ENCODE results near the gene SCMH1. TPM values are rescaled to one million over a fixed set of nuclear protein-coding genes. Genes with fewer than 3 reads are reported as not detected.

SCMH1 gene
- total and polyA plus RNA-seq, 2 of the 4 experiments (the other 2 are of a cell fraction) = 9.0 to 19.4 TPM

DNA sequence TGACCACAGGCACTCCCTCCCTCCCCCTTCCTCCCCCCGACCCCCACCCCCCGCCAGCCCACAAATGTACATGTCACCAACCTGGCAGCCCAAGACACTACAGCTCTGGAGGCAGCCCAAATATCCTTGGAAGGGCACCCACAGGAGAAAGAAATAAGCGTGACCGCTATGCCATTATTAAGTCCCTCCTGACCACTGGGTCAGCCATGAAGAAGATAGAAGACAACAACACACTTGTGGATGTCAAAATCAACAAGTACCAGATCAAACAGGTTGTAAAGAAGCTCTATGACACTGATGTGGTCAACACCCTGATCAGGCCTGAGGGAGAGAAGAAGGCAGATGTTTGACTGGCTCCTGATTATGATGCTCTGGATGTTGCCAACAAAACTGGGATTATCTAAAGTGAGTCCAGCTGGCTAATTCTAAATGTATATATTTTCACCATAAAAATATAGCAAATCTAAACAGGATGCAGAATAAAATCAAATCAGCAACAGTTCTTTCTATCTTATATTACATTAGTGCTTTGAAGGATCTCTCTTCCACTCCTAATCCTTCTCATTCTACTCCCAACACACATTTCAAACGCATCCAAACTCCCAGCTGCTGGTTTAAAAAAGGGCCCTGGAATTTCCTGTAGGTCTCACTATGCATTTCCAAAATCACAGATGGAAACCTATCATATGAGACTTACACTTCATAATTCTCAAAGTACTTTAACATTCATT lies 143.2 kb downstream of the SCMH1 start:
- CTCF ChIA-PET = no interaction called here
- BruUV-seq (replicated peaks) = no TSS peak
- ATAC-seq (ENCODE audit: low read depth) (no peak), DNase-seq (no peak)
- Histone ChIP-seq H3K18ac (ENCODE audit: low read depth, low read length) (no peak overlapping the region), H3K4me3 (ENCODE audit: insufficient read depth, low read depth, low read length) (no peak overlapping the region), H3K9me1 (ENCODE audit: insufficient read depth, low read length) (peaks cover 3% of the 10 kb centered on the region), H3K27ac (ENCODE audit: insufficient read depth, low read length) (no peak overlapping the region), H3K23ac (ENCODE audit: low read depth, low read length) (no peak overlapping the region), H3K9me3 (ENCODE audit: control insufficient read depth, insufficient read depth, low read length) (no peaks in the 10 kb centered on the region), H3K4me1 (ENCODE audit: control insufficient read depth, insufficient read depth, low read length) (peaks cover 5% of the 10 kb centered on the region), H2AFZ (replicated peaks; ENCODE audit: low read length, poor library complexity) (no peak overlapping the region), H3K4me2 (ENCODE audit: low read depth, low read length) (no peak overlapping the region), H2AK5ac (ENCODE audit: low read depth, low read length) (no peak overlapping the region), H2BK5ac (ENCODE audit: low read depth, low read length, poor library complexity, severe bottlenecking) (no peak overlapping the region), H3K79me1 (ENCODE audit: low read depth in 1 of 2, low read length in 2 of 2) (no peaks in the 10 kb centered on the region; a peak in 1 of 4 replicates), H3K4ac (ENCODE audit: low read depth, low read length) (no peak overlapping the region), H4K91ac (ENCODE audit: insufficient read depth, low read depth, low read length) (no peak overlapping the region), H3K36me3 (ENCODE audit: control insufficient read depth, insufficient read depth, low read length) (no peaks in the 10 kb centered on the region), H2BK15ac (ENCODE audit: low read depth, low read length) (no peak overlapping the region), H3K56ac (ENCODE audit: extremely low read depth, insufficient read depth, low read length) (no peak overlapping the region), H4K20me1 (ENCODE audit: insufficient read depth, low read length) (no peaks in the 10 kb centered on the region; the same call in 1 of the 2 replicates), H3K9ac (ENCODE audit: low read depth, low read length) (no peak overlapping the region), H4K5ac (ENCODE audit: low read depth, low read length) (no peak overlapping the region), H2BK120ac (ENCODE audit: low read depth, low read length) (no peak overlapping the region), H2AK9ac (replicated peaks; ENCODE audit: low read depth, low read length, poor library complexity) (no peak overlapping the region), H3K27me3 (ENCODE audit: control insufficient read depth, insufficient read depth, low read length) (no peaks in the 10 kb centered on the region), H4K8ac (ENCODE audit: low read depth in 2 of 2, low read length in 2 of 2) (no peak overlapping the region), H2BK20ac (ENCODE audit: low read depth, low read length) (no peak overlapping the region), H3K14ac (replicated peaks; ENCODE audit: low read depth, low read length) (no peak overlapping the region)
- in situ Hi-C loops (cut with MboI; ENCODE audit: low sequenced_read_pairs) = no loop called here
- WGBS, 2 experiments (ENCODE audit: extremely low coverage in 2 of 2, insufficient read length in 1 of 2) = 77 to 100% methylated on average over 1 to 3 of the region's 5 CpGs
- intact Hi-C loops (cut with micrococcal nuclease) = no loop called here
- TF ChIP-seq CEBPB (IDR thresholded peaks at IDR 0.05; ENCODE audit: low read depth, low read length) = no peak
- TF ChIP-seq, protein P1, sequence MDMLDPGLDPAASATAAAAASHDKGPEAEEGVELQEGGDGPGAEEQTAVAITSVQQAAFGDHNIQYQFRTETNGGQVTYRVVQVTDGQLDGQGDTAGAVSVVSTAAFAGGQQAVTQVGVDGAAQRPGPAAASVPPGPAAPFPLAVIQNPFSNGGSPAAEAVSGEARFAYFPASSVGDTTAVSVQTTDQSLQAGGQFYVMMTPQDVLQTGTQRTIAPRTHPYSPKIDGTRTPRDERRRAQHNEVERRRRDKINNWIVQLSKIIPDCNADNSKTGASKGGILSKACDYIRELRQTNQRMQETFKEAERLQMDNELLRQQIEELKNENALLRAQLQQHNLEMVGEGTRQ (IDR thresholded peaks at IDR 0.05; ENCODE audit: low read depth, low read length) = no peak
- TF ChIP-seq NFE2L2 (IDR thresholded peaks at IDR 0.05; ENCODE audit: low read depth, low read length) = no peak
- no peak for TF ChIP-seq CHD1 (IDR thresholded peaks at IDR 0.05; ENCODE audit: low read depth, low read length)
- TF ChIP-seq BHLHE40 (IDR thresholded peaks at IDR 0.05; ENCODE audit: low read depth, low read length) = no peak
- no peak for TF ChIP-seq RCOR1 (IDR thresholded peaks at IDR 0.05; ENCODE audit: insufficient replicate concordance, low read length)
- no peak for TF ChIP-seq FOS (IDR thresholded peaks at IDR 0.05; ENCODE audit: low read depth, low read length)
- no peak for TF ChIP-seq MXI1 (IDR thresholded peaks at IDR 0.05; ENCODE audit: borderline replicate concordance, low read depth, low read length)
- no peak for TF ChIP-seq MAZ (IDR thresholded peaks at IDR 0.05; ENCODE audit: borderline replicate concordance, low read depth, low read length)
- no peak for TF ChIP-seq POLR2A (IDR thresholded peaks at IDR 0.05; ENCODE audit: low read depth, low read length)
- no peak for TF ChIP-seq RAD21 (IDR thresholded peaks at IDR 0.05; ENCODE audit: low read length)
- TF ChIP-seq RFX5 (IDR thresholded peaks at IDR 0.05; ENCODE audit: low read depth, low read length) = no peak
- no peak for TF ChIP-seq SMC3 (IDR thresholded peaks at IDR 0.05; ENCODE audit: low read depth, low read length)
- TF ChIP-seq ELK1 (IDR thresholded peaks at IDR 0.05; ENCODE audit: borderline replicate concordance, low read depth, low read length) = no peak
- no peak for TF ChIP-seq CTCF (conservative IDR thresholded peaks at IDR 0.05; ENCODE audit: low read depth, low read length)
- TF ChIP-seq MAFK (IDR thresholded peaks at IDR 0.05; ENCODE audit: low read depth, low read length) = no peak
- POLR2A ChIA-PET (ENCODE audit: unreplicated experiment) = no interaction called here
- dilution Hi-C loops (cut with HindIII; ENCODE audit: low sequenced_read_pairs, unreplicated experiment) = no loop called here

Measured in IMR-90 (cell line).